Renal cortical epithelial cell (primary cell): Measurements from ENCODE around the gene RXFP1. TPM values are rescaled to one million over a fixed set of nuclear protein-coding genes. Genes with fewer than 3 reads are reported as not detected.

Experiments used
- DNase-seq: peaks from one replicate; pipeline ENCODE4 v3.0.0-alpha.2; 2011; ENCODE audit warnings: low read depth
- total RNA-seq: library from RNA; depleted of rRNA; stranded (reverse); fragments of >200 nt; gene quantifications from 2 replicates; pipeline ENCODE4 v1.2.3, GENCODE V29; 2014

RXFP1 gene
- total RNA-seq, 1 donor from 2014 or later: 0.10 TPM

GRCh38 chr4:158671915-158672806 lies 150.5 kb downstream of the RXFP1 start, which contains the start of gene ETFDH:
Gene ETFDH, plus strand, starts transcription at chr4:158672296. Its CDS starts 161 bp downstream, at chr4:158672457.
- DNase-seq: peak; percentile 98

DNA sequence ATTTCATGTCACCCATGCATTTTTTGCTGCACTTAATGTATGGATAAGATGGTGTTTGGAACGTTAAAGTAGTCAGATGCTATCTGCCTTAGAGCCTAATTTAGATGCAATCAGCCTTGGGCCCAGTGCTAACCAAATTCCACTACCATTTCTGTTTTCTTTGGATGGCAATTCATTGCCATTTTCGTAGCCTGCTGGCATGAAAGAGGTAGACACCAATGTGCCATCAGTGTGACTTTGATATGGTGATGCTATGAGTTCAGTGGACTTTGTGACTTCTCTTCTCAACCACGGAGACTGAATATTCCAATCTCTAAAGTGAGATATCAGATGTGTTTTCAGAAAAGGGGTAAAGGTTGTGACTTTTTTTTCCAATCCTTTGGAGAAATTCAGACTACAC lies 152.0 kb downstream of the RXFP1 start:
- no peak for DNase-seq

GRCh38 chr4:158676076-158676475 lies 154.4 kb downstream of the RXFP1 start:
- DNase-seq: no peak

GRCh38 chr4:158678767-158679166 lies 157.1 kb downstream of the RXFP1 start:
- DNase-seq: no peak

- DNase-seq: no peak
Measured at GRCh38 chr4:158681629-158682028, 159.9 kb downstream of the RXFP1 start.

DNA sequence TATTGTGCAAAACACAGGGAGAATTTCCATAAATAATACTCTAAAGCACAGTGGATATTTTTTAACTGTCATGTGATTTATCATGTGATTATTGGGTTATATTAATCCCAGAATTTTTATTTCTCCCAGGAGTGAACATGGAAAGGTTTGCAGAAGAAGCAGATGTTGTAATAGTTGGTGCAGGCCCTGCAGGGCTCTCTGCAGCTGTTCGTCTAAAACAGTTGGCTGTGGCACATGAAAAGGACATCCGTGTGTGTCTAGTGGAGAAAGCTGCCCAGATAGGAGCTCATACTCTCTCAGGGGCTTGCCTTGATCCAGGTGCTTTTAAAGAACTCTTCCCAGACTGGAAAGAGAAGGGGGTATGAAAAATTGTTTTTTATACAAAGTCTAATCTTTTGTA lies 160.4 kb downstream of the RXFP1 start:
- DNase-seq: no peak

DNA sequence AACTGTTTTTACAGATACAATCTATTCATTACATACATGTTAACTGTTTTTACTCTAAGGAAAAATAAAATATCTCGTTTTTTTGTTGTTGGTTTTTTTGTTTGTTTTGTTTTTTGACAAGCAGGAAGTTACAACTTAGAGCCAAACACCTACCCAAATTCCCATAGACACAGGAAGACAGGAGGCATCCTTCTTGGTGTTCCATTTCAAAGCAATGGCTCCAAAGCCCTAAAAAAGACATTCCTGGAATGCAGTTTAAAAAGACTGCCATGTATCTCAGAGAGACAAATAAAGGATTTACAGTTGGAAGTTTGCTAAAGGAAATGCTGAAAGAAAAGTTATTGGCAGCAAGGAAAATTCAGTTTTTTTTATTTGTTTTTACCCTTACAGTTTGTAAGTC lies 167.1 kb downstream of the RXFP1 start:
- DNase-seq: no peak

Other genes with a start within 250 kb of the RXFP1 start
- gene C4orf46, start 150.0 kb downstream of the RXFP1 start, total RNA-seq: 7.7 and 16.1 TPM in 2 replicates
- gene ETFDH, start 150.4 kb downstream of the RXFP1 start, total RNA-seq: 17.4 and 36.5 TPM in 2 replicates
- 38.0 and 46.0 TPM in 2 replicates for gene PPID, start 201.5 kb downstream of the RXFP1 start, total RNA-seq
- gene FNIP2, start 247.1 kb downstream of the RXFP1 start, total RNA-seq: 143 TPM in 2 replicates